HepG2 (cell line): Measurements from ENCODE around the gene HSD17B11. TPM values are rescaled to one million over a fixed set of nuclear protein-coding genes. Genes with fewer than 3 reads are reported as not detected.

Experiments used
- EP300 ChIP-seq, 3 experiments: sonication (generic) in 1 of 3; formaldehyde crosslinking in 1 of 3; IDR thresholded peaks; 2 replicates each; pipeline versions ENCODE4 v1.5.1 to v1.6.1; 2011 to 2020; ENCODE audit warnings: low read depth in 2 of 3, low read length in 2 of 3, borderline replicate concordance in 1 of 3, improper control_type of control experiment in 1 of 3, mild to moderate bottlenecking in 1 of 3, missing genetic modification reagents in 1 of 3, moderate library complexity in 1 of 3
- GATA4 ChIP-seq: sonication (generic); IDR thresholded peaks from 2 replicates; pipeline ENCODE4 v1.6.1; 2016; ENCODE audit warnings: antibody characterized with exemption, low read depth, borderline replicate concordance
- POGZ ChIP-seq: sonication (generic); formaldehyde crosslinking; IDR thresholded peaks from 2 replicates; pipeline ENCODE4 v1.4.0; 2020; ENCODE audit warnings: mild to moderate bottlenecking, missing genetic modification reagents
- REPIN1 ChIP-seq: sonication (generic); formaldehyde crosslinking; IDR thresholded peaks from 2 replicates; pipeline ENCODE4 v1.8.0; 2022; ENCODE audit warnings: missing genetic modification reagents, low read depth, mild to moderate bottlenecking, borderline replicate concordance
- SOX5 ChIP-seq: IDR thresholded peaks from 2 replicates; pipeline ENCODE4 v1.6.1; 2016; ENCODE audit warnings: borderline replicate concordance
- TMF1 ChIP-seq: sonication (generic); formaldehyde crosslinking; IDR thresholded peaks from 2 replicates; pipeline ENCODE4 v1.8.1; 2022; ENCODE audit warnings: low read depth, missing genetic modification reagents
- ZNF354B ChIP-seq: sonication (generic); formaldehyde crosslinking; IDR thresholded peaks from 2 replicates; pipeline ENCODE4 v1.8.0; 2022; ENCODE audit warnings: mild to moderate bottlenecking, missing genetic modification reagents
- ZNF619 ChIP-seq: sonication (generic); formaldehyde crosslinking; IDR thresholded peaks from 2 replicates; pipeline ENCODE4 v1.4.0; 2020; ENCODE audit warnings: mild to moderate bottlenecking, missing genetic modification reagents
- ZNF839 ChIP-seq: sonication (generic); formaldehyde crosslinking; IDR thresholded peaks from 2 replicates; pipeline ENCODE4 v1.4.0; 2020; ENCODE audit warnings: missing genetic modification reagents, mild to moderate bottlenecking, borderline replicate concordance
- polyA plus RNA-seq, 8 experiments: library from polyadenylated mRNA; depleted of rRNA in 3 of 8; stranded (reverse) in 7 of 8; unstranded in 1 of 8; fragments of >200 nt; fragmentation: Illumina TruSeq in 4 of 8; extraction: Trizol in 4 of 8; gene quantifications; 2 replicates each; pipeline versions ENCODE4 v1.2.1 to v1.2.3, GENCODE V29; 2011 to 2016; ENCODE audit warnings: low read depth in 4 of 8, missing spikeins in 1 of 8, mixed read lengths in 1 of 8; ENCODE audit not compliant: insufficient read depth in 1 of 8
- total RNA-seq, 5 experiments: library from RNA; depleted of rRNA; stranded (reverse); fragments of >200 nt; fragmentation: Illumina TruSeq; extraction: Trizol; gene quantifications; 2 replicates each; pipeline ENCODE4 v1.2.3, GENCODE V29; 2016; ENCODE audit warnings: low read depth in 1 of 5
- TF ChIP-seq, protein P1 (sequence below): IDR thresholded peaks from 2 replicates; pipeline ENCODE4 v1.6.1; 2016; ENCODE audit warnings: low read depth, missing genetic modification reagents, missing compliant biosample characterization
- TF ChIP-seq, protein P2 (sequence below): sonication (generic); formaldehyde crosslinking; IDR thresholded peaks from 2 replicates; pipeline ENCODE4 v1.4.0; 2020; ENCODE audit warnings: missing genetic modification reagents, low read depth, mild to moderate bottlenecking, borderline replicate concordance
- TF ChIP-seq, protein P3 (sequence below): sonication (generic); formaldehyde crosslinking; conservative IDR thresholded peaks from 2 replicates; pipeline ENCODE4 v1.5.0; 2020; ENCODE audit warnings: missing genetic modification reagents
- TF ChIP-seq, protein P4 (sequence below): IDR thresholded peaks from 2 replicates; pipeline ENCODE4 v1.6.1; 2018; ENCODE audit warnings: missing genetic modification reagents, mild to moderate bottlenecking, missing compliant biosample characterization
- TF ChIP-seq, protein P5 (sequence below): sonication (generic); formaldehyde crosslinking; IDR thresholded peaks from 2 replicates; pipeline ENCODE4 v1.4.0; 2020; ENCODE audit warnings: missing genetic modification reagents; ENCODE audit errors: not compliant biosample characterization
- TF ChIP-seq, protein P6 (sequence below): sonication (generic); formaldehyde crosslinking; conservative IDR thresholded peaks from 2 replicates; pipeline ENCODE4 v1.8.0; 2022; ENCODE audit warnings: missing genetic modification reagents

HSD17B11 gene
- total and polyA plus RNA-seq, 2 of the 13 experiments (the other 11 are each of a cell fraction or from before 2014, with no cell fraction given) = 121 to 158 TPM

DNA sequence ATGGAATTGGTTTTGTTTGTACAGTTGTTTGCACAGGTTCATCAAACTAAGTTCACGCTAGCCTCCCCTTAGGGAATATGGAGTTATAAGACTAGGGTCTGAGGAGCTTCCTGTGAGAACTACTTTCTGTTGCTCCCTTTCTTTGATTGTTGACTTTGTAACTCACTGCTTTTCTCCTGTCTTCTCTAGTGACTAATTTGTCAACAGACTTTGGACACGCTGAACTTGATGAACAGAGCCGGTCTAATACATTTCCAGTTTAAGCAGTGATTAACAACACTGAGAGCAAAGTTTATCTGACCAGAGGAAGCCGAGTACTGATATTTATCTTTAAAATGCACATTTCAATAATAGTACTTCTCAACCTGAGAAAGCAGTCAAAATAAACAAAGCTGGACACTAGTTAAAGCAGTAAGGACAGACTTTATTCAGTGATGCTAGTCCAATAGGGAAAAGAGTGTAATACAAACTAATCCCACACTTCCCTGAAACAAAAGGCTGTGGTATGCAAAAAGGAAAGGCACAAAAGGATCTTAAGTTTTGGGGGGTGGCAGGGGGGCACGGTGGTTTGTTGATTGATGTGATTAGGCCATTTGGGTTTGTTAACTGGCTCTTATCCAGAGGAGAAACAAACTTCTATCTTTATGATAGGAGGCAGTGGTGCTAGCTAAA, 28.7 kb upstream of the HSD17B11 start (continued):
- TF ChIP-seq, protein P1, sequence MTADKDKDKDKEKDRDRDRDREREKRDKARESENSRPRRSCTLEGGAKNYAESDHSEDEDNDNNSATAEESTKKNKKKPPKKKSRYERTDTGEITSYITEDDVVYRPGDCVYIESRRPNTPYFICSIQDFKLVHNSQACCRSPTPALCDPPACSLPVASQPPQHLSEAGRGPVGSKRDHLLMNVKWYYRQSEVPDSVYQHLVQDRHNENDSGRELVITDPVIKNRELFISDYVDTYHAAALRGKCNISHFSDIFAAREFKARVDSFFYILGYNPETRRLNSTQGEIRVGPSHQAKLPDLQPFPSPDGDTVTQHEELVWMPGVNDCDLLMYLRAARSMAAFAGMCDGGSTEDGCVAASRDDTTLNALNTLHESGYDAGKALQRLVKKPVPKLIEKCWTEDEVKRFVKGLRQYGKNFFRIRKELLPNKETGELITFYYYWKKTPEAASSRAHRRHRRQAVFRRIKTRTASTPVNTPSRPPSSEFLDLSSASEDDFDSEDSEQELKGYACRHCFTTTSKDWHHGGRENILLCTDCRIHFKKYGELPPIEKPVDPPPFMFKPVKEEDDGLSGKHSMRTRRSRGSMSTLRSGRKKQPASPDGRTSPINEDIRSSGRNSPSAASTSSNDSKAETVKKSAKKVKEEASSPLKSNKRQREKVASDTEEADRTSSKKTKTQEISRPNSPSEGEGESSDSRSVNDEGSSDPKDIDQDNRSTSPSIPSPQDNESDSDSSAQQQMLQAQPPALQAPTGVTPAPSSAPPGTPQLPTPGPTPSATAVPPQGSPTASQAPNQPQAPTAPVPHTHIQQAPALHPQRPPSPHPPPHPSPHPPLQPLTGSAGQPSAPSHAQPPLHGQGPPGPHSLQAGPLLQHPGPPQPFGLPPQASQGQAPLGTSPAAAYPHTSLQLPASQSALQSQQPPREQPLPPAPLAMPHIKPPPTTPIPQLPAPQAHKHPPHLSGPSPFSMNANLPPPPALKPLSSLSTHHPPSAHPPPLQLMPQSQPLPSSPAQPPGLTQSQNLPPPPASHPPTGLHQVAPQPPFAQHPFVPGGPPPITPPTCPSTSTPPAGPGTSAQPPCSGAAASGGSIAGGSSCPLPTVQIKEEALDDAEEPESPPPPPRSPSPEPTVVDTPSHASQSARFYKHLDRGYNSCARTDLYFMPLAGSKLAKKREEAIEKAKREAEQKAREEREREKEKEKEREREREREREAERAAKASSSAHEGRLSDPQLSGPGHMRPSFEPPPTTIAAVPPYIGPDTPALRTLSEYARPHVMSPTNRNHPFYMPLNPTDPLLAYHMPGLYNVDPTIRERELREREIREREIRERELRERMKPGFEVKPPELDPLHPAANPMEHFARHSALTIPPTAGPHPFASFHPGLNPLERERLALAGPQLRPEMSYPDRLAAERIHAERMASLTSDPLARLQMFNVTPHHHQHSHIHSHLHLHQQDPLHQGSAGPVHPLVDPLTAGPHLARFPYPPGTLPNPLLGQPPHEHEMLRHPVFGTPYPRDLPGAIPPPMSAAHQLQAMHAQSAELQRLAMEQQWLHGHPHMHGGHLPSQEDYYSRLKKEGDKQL (CRISPR knock-in tag) = peak; percentile 73; the same call in 1 of the 2 replicates
- TF ChIP-seq, protein P2, sequence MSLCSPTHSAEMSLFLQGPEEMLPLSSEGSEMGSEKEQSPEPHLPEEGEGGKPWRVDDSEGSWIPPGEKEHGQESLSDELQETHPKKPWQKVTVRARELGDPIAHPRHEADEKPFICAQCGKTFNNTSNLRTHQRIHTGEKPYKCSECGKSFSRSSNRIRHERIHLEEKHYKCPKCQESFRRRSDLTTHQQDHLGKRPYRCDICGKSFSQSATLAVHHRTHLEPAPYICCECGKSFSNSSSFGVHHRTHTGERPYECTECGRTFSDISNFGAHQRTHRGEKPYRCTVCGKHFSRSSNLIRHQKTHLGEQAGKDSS (CRISPR knock-in tag) = no peak
- TF ChIP-seq, protein P3, sequence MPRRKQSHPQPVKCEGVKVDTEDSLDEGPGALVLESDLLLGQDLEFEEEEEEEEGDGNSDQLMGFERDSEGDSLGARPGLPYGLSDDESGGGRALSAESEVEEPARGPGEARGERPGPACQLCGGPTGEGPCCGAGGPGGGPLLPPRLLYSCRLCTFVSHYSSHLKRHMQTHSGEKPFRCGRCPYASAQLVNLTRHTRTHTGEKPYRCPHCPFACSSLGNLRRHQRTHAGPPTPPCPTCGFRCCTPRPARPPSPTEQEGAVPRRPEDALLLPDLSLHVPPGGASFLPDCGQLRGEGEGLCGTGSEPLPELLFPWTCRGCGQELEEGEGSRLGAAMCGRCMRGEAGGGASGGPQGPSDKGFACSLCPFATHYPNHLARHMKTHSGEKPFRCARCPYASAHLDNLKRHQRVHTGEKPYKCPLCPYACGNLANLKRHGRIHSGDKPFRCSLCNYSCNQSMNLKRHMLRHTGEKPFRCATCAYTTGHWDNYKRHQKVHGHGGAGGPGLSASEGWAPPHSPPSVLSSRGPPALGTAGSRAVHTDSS = no peak
- TF ChIP-seq, protein P4, sequence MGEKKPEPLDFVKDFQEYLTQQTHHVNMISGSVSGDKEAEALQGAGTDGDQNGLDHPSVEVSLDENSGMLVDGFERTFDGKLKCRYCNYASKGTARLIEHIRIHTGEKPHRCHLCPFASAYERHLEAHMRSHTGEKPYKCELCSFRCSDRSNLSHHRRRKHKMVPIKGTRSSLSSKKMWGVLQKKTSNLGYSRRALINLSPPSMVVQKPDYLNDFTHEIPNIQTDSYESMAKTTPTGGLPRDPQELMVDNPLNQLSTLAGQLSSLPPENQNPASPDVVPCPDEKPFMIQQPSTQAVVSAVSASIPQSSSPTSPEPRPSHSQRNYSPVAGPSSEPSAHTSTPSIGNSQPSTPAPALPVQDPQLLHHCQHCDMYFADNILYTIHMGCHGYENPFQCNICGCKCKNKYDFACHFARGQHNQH (CRISPR knock-in tag) = no peak
- TF ChIP-seq SOX5 (CRISPR knock-in tag) (peak; percentile 84; the same call in 1 of the 2 replicates), ZNF619 (CRISPR knock-in tag) (no peak), POGZ (CRISPR knock-in tag) (peak; percentile 37; the same call in 1 of the 2 replicates), GATA4 (peak; percentile 82; the same call in 1 of the 2 replicates), ZNF839 (no peak), REPIN1 (CRISPR knock-in tag) (peak; percentile 81), EP300 (IDR thresholded peaks at IDR 0.05; ENCODE audit: low read depth in 2 of 2, low read length in 2 of 2) (peak in 1 of 2 experiments; percentile 78; a peak in 2 of 4 replicates), EP300 (CRISPR knock-in tag; IDR thresholded peaks at IDR 0.05; ENCODE audit: borderline replicate concordance) (no peak; the same call in 1 of the 2 replicates), TMF1 (CRISPR knock-in tag) (no peak), ZNF354B (no peak)
- TF ChIP-seq, protein P5, sequence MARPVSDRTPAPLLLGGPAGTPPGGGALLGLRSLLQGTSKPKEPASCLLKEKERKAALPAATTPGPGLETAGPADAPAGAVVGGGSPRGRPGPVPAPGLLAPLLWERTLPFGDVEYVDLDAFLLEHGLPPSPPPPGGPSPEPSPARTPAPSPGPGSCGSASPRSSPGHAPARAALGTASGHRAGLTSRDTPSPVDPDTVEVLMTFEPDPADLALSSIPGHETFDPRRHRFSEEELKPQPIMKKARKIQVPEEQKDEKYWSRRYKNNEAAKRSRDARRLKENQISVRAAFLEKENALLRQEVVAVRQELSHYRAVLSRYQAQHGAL (CRISPR knock-in tag) = no peak
- TF ChIP-seq, protein P6, sequence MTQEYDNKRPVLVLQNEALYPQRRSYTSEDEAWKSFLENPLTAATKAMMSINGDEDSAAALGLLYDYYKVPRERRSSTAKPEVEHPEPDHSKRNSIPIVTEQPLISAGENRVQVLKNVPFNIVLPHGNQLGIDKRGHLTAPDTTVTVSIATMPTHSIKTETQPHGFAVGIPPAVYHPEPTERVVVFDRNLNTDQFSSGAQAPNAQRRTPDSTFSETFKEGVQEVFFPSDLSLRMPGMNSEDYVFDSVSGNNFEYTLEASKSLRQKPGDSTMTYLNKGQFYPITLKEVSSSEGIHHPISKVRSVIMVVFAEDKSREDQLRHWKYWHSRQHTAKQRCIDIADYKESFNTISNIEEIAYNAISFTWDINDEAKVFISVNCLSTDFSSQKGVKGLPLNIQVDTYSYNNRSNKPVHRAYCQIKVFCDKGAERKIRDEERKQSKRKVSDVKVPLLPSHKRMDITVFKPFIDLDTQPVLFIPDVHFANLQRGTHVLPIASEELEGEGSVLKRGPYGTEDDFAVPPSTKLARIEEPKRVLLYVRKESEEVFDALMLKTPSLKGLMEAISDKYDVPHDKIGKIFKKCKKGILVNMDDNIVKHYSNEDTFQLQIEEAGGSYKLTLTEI = no peak
